C4-2B (cell line): ENCODE results near the gene RACGAP1.

Source experiments
- CTCF ChIP-seq: fragments of 450-650 bp; conservative IDR thresholded peaks from 2 replicates; pipeline ENCODE4 v1.5.1; 2017; ENCODE audit warnings: mild to moderate bottlenecking
- ZFX ChIP-seq: fragments of 450-650 bp; IDR thresholded peaks from 2 replicates; pipeline ENCODE4 v1.6.1; 2017

DNA sequence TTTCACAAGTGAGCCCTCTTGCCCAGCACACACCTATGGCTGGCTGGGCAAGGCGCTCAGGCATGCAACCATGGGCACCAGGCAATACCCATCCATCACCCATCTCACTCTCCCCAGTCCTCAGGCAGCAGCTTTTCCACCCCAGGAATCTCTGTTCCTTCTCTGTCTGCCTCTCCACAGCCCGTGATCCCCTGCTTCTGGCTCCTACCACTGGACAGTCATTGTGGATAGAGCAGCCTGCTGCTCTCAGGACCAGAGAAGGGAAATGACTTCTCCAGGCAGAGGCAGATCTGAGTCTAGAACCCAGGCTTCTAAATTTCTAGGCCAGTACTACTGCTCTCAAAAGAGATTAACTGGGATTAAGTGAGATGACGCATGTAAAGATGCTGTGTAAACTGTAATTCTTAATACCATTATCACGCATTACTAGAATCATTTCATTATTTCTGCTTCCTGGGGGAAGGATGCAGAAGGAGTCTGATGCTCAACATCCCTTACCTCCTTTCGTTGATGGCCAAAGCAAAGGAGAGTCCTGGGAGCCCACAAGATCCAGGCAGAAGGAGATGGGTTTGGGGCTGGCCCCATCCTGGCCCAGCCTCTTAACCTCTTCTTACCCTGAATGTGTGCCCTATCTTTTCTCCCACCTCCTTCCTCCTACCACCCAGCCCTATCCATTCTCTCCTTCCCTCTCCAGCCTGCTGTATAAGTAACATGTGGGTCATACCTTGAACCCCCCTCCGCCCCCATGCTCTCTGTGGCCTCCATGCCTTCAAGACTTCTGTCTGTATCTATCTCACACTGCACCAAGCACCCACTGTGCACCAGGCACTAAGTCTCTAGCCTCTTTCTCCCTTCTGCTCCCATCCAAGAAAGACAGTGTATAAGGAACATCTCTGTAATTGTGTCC, 68.4 kb downstream of the RACGAP1 start:
- TF ChIP-seq CTCF (no peak), ZFX (no peak)
